Bone marrow (tissue), 2 donors: ENCODE measurements around the gene WHRN.
A peak's percentile ranks its signal among the peaks of the same experiment; 100 is the strongest.

Experiments
- DNase-seq, 2 donors: peaks; one replicate each; lab custom pipeline; 2025; lab: John Stamatoyannopoulos, UW

Gene WHRN

GRCh38 chr9:114397848-114398605, 107.2 kb downstream of the WHRN start:
- DNase-seq = peak; percentile 82 to 84

DNA sequence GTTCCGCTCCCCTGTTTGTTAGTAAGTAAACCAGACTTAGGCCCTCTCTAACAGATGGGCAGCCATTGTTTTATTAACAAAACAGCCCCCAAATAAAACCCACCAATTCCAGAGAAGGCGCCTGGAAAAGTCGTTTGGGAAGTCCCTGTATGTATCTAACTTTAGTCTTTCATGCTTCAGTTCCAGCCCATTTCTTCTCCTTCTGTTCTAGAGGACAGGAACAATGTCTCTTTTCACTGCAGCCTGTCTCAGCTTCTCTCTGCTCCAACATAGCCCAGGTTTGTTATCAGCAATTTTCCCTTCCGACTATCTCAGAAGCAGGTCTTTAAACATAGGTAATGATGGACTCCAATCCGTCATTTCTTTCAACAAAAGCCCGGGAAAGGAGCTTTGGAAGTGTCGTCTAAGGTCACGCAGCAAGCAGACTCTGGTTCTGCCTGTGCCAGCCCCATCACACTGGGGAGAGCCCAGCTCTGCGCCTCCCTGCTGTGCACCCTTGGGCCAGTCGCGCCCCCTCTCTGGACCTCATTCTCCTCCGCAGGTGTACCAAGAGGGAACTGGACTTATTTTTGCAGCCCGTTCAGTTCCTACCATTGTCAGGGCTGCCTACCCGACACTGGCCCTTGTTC, 107.9 kb downstream of the WHRN start:
- no peak for DNase-seq

DNA sequence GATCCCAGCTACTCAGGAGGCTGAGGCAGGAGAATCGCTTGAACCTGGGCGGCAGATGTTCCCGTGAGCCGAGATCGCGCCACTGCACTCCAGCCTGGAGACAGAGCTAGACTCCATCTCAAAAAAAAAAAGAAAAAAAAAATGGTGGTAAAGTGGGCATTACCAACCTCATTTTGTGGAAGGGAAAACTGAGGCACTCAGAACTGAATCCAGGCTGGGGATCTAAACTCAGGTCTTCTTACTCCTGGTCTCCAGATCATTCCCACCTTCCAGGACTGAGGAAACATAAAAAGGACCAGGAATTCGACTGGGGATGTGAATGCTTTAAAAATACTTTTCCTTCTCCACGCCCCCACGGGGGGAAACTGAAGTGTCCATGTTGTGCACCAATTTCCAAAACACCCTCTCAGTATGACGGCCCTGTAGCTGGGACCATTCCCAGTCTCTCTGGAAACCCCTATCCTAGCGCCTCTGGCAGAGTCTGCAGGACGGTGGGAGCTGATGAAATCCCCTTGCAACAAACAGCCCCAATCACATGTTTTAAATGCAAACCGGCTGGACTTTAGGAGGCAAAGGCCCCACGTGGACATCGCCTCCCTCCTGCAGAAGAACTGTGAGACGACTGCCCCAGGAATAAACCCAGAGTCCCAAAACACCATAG, 108.6 kb downstream of the WHRN start:
- no peak for DNase-seq

DNA sequence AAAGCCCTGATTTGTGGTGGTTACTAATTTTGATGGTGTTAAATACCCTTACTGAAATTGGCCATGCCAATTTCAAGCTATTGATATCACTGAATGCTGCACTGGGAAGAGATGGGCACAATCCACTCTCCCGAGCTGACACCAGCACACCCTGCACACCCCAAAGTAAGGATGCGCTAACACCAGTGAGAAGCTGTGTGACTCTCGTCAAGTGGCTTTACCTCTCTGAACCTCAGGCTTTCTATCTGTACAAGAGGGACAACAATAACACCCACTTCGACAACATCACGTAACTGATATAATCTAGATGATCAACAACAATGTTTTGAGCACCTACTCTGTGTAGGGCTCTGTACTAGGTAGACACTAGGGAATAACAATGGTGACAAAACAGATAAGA, 109.5 kb downstream of the WHRN start:
- no peak for DNase-seq

DNA sequence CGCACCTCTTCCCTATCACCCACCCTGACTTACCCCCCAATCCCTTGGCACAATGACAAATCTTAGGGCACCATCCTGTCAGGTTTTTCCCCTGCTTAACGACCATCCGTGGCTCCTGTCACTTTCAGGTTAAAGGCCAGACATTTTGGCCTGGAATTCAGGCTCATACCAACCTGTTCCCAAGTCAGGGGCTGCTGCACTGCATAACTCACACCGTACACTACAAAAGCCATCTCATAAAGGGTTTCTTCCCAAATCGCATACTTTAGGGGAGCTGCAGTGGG, 110.0 kb downstream of the WHRN start:
- DNase-seq = no peak

DNA sequence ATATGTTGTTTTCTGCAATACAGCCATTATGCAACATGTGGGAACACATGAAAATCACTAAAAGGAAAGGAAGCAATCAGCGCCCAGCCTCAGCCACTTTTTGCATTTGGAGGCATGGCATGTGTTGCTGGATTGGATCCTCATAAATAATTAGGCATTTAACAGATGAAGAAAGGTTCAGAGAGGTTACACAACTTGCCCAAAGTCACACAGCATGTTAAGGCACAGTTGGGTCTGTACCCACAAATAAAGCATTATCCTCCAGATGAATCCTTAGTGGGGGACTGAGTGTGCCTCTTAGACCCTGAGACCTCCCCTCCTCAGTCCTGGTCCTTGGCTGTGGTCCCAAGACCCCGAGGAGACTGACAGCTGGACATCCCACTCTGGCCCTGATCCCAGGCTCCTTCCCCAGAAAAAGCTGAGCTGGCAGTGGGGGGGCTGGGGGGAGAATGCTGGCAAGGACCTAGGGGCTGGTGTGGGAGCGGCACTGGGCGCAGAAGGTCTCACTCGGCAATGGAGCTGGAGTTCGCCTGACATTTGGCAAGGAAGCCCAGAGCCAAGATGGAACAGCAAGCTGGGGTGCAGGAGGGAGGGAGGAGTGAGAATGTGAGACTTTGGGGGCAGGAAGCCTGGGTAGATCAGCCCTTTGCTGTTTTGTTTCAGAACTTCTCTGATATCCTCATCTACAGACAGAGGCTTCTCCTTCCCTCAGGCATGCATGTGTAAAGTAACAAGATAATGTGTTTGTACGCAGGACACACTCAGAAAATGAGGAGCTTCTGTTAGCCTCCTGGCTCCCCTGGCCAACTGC, 110.5 kb downstream of the WHRN start:
- DNase-seq = no peak

DNA sequence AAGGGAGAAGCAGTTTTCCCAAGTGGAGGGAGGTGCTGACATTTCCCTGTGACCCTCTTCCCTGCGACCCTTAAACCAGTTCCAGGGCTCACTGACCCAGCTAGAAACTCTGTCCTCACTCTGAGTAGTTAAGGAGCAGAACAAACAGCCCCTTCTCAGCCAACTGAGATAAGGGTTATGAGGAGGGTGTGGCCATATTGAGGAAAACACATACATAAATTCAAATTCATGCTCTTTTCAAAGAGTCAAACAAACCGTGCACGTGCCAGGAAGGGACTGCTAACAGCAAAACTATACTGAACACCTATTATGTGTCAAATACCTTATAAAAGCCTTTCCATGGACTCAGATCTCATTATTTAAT, 112.5 kb downstream of the WHRN start:
- DNase-seq = no peak

- DNase-seq = no peak
Observed at GRCh38 chr9:114390952-114391351, 114.3 kb downstream of the WHRN start.

DNA sequence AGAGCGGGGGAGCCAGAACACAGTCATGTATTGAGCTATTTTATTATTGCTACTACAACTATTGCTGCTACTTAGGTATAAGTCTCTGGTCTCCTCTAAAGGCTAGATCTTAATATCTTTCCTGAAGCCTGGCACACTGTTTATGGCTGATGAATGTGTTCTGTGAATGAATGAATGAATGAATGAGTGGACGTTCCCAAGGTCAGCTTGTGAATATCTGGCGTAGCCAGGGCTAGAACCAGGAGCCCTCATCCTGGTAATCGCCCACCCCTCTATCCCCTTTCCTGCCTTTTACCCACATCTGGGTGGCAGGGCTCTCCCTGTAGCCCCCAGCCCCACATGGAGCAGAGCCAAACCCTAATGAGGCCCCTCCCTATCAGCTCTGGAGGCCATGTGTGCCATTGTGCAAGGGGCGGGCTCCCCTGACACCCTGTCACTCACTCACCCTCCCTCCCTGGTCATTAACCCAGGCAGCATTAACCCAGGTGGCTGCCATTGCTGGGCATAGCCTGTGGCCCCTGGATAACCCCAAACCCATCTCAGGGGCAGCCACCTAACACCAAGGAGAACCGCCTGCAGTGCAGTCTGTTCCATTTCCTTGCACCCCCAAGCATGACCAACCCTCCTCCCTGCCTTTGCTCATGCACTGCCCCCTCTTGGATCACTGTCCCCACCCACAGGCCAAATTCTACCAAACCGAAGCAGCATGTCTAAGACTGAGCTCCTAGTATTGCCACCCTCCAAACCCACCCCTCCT, 115.5 kb downstream of the WHRN start:
- no peak for DNase-seq

- DNase-seq = no peak
Observed at GRCh38 chr9:114388764-114389375, 116.4 kb downstream of the WHRN start.

GRCh38 chr9:114388357-114388682, 117.0 kb downstream of the WHRN start:
- no peak for DNase-seq

DNA sequence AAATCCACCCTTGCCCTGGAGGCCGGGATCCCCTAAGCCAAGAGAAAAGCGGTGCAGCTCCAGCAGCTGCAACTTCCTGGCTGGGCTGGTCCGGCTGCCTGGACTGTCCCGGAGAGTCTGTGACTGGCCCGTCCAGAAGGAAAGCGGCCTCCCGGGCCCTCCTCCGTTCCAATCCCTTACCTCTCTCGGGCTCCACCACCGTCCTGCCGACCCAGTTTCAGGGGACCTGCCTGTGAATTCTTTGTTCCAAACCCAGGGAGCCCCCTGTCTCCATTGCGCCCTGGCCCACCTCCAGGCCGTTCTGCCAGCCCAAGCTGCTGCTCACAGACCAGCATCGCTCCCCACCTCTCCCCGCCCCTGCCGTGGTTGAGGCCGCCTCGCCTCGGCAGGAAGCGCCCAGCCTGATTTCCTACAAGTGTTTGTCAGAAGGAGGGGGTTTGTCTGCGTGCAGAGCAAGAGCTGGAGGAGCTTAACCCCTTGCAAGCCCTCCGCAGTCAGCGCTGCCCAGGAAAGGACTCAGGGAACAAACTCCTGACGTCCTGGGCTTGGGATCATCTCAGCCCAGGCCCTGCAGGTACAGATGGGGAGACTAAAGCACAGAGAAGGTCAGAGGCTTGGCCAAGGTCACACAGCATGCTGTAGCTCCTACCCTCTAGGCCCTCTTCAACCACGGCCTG, 117.5 kb downstream of the WHRN start, which contains the start of gene AKNA:
TSS of gene AKNA (minus strand) at position 303 of the 677 bp plus-strand sequence. CDS start 6,649 bp downstream, outside the sequence.
- DNase-seq = peak; percentile 22 to 61

GRCh38 chr9:114386886-114387679, 118.2 kb downstream of the WHRN start:
- DNase-seq = no peak

- DNase-seq = no peak
Observed at GRCh38 chr9:114386361-114386885, 118.8 kb downstream of the WHRN start.

DNA sequence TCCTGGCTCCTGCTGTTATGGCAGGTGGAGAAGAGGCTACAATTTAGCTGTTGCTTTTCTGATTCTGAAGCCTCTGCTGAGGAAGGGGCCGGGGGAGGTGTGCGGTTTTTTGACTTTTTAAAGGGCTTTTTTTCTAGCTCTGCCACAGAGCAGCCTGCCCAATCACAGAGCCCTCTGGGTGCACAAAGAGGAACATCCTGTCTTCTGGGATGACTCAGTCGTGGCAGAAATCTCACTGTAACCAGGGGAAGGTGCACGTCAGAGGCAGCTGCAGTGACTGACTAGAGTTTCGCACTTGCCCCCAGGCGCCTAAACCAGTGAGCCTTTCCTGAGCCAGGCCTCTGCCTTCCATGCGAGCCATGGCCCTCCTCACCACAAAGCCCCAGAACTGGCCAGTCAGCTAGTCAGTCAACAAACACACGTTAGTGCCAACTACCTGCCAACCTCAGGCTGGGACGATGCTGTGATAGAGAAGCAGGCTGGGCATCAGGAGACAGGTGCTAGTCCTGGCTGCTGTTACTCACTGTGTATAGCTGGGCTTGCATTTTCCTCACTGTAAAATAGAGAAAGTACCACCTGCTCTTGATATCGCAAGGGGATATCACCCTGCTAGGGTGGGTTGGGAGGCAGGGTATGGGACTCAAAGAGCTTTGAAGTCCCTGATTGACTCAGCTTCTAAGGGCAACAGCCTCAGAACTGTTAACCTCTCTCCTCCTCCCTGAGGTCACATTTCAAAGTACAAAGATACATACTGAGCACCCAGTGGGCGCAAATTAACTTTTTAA, 119.7 kb downstream of the WHRN start:
- peak; percentile 54 to 96 for DNase-seq

GRCh38 chr9:114384836-114385396, 120.4 kb downstream of the WHRN start:
- DNase-seq = no peak

DNA sequence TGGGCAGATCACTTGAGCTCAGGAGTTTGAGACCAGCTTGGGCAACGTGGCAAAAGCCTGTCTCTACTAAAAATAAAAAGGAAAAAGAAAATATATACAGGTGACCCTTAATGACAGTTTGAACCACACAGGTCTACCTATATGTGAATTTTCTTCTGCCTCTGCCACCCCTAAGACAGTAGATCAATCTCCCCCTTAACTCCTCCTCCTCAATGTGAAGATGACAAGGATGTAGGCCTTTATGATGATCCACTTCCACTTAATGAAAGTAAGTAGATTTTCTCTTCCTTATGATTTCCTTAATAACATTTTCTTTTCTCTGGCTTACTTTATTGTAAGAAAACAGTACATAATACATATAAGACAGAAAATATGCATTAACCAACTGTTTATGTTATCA, 120.9 kb downstream of the WHRN start:
- no peak for DNase-seq

GRCh38 chr9:114383521-114384231, 121.6 kb downstream of the WHRN start:
- no peak for DNase-seq
